Activated T-cell treated with anti-CD3 and anti-CD28 coated beads for 1 hour (primary cell): ENCODE data around the gene C17orf58.
"Not testable (repeated sequence)": the region's sequence is repeated elsewhere in the genome, so short reads cannot be mapped to it uniquely, and the experiment has no call there.

Experiments
- DNase-seq: peaks from one replicate; pipeline ENCODE4 v3.0.0-alpha.2; 2020; ENCODE audit warnings: low read depth

C17orf58 gene

DNA sequence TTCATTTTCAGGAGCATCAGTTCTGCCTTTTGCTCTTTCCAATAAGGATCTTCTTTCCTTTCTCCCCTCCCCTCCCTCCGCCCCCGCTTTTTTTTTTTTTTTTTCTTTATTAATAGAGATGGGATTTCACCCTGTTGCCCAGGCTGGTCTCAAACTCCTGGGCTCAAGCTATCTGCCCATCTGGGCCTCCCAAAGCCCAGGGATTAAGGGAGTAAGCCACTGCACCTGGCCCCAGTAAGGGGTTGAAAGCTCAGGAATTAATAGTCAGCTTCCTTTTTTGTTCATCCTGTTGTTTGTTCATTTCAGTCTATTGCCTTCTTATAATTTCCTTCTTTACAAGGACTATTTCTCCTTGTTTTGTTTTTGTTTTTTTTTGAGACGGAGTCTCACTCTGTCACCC is 7.9 kb upstream of the C17orf58 start:
- no peak for DNase-seq

DNA sequence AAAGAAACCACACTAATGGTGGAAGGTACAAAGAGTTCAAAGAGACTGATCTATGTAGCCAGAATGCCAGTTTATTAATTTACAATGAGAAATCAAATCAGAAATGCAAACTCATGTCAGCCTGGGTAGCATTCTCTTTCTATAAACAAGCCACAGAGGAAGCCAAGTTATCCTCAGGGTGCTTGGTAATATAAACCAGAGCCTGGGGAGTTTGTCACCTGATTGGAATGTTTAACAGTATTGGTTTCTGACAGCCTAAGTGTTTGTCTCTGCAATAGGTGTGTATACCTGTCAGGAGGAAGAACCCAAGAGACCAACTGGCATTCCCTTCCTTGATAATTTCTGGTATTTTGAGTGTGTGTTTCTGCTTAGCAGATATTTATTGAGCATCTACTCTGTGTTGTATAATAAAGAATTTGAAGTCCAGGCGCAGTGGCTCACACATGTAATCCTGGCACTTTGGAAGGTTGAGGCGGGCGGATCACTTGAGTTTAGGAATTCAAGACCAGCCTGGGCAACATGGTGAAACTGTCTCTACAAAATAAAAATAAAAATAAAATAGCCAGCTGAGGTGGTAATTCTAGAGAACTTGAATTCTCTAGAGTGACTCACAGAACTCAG is 3.1 kb upstream of the C17orf58 start:
- no peak for DNase-seq

DNA sequence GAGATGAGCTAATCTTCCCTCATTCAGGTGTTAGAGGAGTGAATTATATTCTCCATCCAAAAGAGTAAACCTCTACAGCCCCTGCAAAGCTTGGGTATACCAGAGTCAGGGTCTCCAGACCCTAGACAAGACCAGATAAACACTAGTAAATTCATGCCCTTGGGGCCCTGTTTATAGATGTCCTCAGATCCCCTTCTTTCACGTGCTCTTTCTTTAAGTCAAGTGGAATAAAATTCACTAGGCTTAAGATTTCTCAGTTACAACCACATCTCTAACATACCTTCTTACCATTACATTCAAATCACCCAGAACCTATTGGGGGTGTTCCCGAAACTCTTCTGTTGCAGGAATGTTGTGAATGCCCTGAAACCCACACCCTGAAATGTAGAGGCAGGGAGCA is 2.2 kb upstream of the C17orf58 start:
- DNase-seq: no peak

DNA sequence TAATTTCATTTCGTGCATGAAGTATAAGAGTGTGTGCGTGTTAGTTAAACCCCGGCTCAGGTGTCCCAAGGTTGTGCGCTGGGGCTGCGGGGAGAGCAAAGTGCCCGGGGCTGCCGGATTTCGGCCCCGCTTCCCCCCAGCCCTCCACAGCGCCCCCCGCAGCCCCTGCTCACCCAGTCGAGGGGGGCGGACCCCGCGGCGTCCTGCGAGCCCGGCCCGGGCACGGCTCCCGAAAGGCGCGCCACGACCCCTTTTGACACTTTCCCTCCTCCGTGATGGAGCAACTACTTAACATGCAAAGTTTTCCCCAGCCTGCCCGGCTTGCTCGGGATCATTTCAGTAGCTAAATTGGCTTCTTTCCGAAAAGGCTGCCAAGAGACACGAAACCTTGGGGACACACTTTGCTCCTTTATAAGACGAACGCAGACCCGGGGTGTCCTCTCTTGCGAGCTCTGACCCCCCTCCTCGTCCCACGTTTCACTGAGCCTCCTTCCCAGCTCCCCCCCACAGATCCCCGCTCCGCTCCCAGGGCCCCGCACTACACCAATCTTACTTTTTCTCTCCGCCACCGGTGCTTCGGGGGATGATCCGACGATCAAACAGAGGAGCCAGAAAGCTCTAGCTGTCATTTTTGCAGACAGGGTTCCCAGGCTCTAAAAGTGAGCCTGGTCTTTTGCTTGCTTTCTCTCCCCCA is 552 bp downstream of the C17orf58 start:
- DNase-seq: no peak

DNA sequence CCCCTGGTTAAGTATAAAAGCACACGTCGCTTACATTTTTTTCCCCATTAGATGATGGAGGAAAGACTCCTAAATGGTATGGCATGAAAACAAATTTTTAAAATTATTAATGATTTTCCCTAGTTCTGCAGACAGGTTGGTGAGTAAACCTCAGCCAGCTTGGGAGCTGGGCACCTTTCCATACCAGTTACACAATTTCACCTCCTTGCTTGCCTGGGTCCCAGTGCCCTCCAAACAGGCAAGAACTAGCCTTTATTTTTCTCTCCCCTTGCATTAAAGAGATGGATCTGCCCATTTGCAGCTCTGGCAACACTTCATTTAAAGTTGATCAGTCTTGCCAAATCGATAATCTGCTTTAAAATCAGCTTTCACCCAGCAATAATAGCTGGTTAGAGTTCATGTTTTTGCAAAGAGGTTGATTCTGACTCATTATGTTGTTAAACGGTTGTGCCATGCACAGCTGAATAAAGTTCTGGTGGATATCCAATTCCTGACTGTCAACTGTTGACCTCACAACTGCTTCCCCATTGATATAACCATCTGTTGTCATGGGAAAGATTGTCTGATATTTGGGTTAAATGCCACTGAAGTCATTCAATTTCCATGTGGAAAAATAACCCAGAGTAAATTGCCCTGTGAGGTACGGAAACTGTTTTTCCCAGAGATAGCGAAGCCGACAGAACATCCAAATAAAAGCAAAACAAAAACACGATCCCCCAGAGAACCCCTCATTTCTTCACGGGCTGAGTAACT is 1.3 kb downstream of the C17orf58 start:
- DNase-seq: no peak

DNA sequence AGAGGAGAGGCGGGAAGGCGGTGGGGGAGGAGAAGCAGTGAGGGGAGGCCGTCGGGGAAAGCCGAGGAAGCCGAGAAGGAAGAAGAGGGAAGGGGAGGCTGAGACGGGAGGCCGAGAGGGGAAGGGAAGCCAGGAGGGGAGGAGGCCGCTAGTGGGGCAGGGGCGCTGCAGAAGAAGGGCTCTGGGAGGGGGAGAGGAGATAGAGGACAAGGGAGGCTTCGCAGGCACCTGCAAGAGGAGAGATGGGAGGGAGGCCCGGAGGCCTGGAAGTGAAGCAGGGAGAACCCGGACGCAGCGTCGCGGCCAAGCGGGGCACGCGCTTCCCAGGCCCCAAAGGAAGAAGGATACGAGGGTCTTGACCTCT is 2.3 kb downstream of the C17orf58 start:
- DNase-seq: no peak

DNA sequence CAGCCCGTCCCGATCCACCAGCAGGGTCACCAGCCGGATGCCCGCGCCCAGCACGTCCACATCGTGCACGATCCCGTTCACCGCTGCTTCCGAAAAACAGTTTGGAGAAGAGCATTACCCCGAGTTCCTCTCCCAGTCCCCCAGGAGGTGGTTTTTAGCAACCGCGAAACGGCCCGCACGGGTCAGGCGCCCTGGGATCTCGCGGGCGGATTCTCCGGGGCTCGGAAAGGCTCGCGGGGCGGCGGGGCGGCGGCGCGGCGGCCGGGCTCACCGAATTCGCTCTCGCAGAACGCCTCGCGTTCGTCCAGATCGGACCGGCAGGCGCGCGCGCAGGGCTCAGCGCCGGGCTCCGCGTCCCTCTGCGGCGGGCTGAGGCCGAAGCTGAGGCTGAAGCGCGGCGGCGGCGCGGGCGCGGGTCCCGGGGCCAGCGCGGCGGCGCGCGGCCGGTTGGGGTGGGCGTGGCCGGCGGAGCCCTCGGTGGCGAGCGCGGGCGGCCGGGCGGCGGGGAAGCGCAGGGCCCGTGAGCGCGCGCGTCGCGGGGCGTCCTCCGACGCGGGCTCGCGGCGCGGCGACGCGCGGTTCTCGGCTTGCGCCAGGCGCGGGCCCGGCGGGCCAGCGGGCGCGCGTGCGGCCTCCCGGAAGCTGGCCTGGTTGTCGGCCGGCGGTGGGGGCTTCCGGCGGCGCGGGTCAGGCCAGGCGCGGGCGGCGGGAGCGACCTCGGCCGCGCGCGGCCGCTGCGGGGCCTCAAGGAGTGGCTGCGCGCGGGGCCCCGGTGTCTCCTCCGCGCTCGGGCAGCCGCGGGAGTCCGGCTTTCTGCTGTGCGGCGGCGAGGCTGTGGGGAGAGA is 2.9 kb downstream of the C17orf58 start:
- peak; percentile 51 for DNase-seq

DNA sequence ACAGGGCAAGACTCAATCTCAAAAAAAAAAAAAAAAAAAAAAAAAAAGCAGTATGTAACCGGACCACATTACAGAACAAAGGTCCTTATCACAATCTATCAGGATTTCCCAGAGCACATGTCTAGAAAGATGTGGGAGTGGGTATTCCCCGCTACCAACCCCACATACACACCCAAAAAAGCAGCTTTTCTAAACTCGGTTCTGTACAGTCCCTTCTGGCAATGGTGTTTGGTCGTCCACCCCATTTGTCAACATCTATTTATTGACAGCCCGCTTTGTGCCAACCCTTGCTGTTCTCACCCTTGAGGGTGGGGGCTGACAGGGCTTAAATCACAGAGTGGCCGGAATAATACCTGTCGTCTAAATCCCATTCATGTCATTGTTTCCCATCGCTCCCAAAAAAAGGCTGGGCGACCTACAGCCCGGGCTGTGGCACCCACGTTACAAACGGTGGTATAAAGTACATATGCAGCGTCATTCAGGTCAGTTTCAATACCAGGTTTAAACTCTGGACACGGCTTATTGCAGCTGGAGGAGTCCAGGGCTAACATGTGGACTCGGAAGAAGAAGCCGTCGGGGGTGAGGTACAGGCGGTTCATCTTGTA is 3.6 kb downstream of the C17orf58 start:
- DNase-seq: no peak

DNA sequence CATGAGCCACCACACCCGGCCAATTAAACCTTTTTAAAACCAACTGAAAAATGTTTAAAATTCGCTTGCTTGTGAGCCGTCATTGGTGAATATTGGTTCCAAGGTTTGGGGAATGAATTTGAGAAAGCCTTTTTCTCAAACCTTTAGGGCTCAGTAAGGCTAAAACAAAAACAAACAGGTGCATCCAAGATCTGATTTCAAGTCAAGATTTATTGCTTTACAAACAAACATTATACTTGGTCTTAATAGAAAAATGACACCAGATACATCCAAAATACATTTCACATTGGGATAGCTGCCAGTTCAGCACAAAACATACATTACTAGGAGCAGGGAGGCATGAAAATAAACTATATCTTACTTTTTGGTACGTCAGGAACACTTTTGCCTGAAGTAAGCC is 5.4 kb downstream of the C17orf58 start:
- no peak for DNase-seq

DNA sequence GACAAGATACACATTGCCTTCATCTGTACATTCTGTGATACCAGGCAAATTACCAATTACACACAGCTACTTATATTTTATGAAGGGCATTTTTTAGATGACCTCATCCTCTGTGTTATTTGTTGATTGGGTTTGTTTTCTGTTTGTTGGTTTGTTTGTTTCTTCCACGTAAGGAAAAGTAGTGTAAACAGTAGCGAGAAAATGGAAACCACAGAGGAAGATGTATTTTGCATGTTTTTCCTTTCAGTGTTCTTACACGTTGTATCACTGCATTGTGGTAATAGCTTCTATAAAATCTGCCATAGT is 12.9 kb downstream of the C17orf58 start:
- no peak for DNase-seq

DNA sequence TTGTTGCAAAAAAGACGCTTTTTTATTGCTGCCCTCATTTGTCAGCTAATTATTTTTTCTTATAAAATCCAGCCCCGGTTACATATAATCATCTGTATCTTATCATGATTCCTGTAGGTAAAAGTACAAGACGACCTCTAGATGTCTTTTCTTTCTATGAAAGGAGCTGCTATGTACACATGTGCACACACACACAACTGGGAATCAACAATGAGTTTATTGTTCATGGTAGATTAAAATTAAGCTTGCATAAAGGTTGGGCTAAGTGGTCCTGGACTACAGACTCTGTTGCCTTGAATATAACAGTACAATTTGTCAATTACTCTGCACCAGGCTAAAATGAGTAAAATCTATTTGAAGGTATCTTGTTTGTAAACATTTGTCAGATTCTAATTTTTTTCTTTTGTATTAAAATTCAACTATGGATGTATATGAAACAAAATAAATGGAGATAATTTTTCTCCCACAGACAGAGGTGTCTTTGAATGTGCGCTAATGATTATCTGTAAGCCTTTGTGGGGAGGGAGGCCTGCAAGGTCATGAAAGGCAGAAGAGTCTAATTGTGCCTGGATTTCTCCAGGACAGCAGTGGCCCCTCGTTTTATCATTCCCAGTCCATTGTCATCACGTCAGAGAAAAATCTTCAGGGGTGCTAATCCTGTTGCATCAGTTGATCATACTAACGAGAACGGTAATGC is 13.4 kb downstream of the C17orf58 start:
- no peak for DNase-seq

DNA sequence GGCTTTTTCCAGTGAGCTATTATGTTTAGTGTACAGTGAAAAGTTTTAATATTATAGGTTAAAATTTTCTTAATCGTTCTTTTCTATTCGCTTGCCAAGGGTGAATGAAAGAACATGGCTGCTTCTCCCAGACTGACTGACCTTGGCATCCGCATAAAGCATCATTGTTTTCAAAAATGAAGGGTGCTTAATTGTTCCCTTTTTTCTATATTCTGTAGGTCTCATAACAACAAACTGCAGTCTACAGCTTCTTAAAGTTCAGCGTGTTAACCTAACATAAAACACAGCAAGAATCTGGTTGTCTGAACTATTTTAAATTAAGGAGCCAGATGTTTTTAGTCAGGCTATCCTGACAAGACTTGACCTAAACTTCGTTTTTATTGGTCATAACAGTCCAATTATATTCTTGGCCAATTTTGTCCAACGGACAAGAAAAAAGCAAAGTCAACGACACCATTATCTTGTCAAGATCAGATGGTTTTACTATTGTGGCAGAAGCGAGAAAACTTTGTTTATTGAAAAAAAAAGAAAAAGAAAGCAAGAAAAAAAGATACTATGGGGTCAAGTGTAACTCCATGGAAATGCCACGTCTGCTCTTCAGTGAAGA is 14.1 kb downstream of the C17orf58 start:
- no peak for DNase-seq

DNA sequence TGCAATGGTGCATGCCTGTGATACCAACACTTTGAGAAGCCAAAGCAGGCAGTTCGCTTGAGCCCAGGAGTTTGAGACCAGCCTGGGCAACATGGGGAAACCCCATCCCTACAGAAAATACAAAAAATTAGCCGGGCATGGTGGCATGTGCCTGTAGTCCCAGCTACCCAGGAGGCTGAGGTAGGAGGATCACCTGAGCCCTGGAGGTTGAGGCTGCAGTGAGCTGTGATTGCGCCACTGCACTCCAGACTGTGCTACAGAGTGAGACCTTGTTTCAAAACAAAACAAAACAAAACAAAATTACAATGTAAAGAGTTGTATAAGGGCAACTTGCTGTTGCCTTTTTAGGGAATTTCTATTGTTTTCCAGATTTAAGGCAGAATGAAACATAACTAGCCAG is 15.4 kb downstream of the C17orf58 start:
- DNase-seq: not testable (repeated sequence)

DNA sequence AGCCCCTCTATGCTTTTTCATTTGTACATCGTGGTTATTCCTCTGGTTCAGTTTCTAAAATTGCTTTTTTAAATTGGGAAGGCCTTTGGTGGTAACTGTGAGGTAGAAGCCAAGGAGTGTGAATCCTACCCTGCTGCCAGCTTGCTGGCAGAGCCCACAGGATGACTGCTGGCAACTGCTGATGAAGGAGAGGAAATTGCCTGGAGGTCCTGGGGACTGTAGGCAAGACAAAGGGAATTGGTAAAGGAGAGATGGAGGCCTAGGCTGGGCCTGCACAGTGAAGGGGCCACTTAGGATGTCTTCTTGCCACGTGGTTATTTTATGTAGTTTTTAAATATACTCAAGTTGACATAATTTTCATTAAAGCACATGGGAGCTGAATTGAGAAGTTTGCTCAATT is 15.8 kb downstream of the C17orf58 start:
- DNase-seq: no peak

DNA sequence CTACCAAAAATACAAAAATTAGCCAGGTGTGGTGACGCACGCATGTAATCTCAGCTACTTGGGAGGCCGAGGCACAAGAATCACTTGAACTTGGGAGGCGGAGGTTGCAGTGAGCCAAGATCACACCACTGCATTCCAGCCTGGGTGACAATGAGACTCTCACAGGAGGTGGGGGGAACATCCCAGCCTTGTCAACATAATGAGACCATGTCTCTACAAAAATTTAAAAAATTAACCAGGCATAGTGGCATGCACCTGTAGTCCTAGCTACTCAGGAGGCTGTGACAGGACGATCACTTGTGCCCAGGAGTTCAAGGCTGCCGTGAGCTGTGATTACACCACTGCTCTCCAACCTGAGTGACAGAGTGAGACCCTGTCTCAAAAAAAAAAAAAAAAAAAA is 20.0 kb downstream of the C17orf58 start:
- not testable (repeated sequence) for DNase-seq

DNA sequence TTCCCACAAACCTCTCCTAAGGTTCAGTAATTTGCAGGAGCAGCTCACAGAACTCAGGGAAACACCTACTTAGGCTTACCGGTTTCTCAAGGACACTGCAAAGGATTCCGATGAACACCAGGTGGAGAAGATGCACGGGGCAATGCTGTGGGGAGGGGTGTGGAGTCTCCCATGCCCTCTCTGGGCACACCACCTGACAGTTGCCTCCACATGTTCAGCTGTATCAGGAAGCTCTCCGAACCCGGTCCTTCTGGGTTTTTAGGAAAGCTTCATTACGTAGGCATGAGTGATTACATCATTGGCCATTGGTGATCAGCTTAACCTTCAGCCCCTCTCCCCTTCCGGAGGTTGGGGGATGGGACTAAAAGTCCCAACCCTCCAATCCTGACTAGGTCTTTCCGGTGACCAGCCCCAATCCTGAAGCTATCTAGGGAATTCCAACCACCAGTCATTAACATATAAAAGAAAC is 21.6 kb downstream of the C17orf58 start:
- DNase-seq: no peak

DNA sequence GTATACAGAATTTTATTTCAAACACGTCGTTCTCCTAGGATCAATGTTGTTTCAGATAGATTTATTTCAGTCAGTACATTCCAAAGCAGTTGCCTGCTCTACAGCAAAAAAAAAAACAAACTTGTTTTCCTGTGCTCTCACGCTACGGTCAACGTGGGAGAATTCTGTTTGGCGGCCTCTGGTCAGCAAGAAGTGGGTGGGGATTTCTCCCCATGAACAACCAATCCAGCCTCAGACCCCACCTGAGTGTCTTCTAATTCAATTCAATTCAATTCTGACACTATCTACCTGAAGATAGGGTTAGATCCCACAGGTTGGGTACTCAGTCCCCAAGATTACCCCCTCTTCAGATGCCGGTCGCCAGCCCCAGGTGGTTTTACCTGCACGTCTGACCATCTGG is 22.1 kb downstream of the C17orf58 start:
- no peak for DNase-seq

DNA sequence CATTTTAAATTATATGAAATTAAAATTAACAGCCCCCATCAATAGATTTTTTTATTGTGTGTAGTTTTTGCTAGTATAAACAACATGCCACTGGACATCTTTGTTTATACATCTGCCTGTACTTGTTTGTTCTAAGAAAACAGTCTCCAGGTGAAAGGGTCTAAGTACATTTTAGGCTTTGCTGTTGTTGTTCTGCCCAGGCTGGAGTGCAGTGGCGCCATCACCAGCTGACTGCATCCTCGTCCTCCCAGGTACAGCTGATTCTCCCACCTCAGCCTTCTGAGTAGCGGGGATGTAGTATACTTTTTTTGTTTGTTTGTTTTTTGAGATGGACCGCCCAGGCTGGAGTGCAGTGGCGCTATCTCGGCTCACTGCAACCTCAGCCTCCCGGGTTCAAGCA is 25.5 kb downstream of the C17orf58 start:
- DNase-seq: no peak

DNA sequence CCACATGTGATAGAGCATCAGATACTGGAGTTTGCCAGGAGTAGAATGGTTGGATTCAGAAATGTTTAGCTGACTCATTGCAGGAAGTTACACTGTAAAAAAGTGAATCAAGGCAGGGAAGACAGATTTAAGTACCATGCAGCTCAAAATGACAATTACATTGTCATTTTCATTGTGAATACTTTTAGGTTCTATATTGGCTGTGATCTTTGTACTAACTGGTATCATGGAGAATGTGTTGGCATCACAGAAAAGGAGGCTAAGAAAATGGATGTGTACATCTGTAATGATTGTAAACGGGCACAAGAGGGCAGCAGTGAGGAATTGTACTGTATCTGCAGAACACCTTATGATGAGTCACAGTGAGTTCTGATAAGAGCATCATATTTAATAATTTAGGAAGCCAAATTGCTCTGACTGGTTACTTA is 33.1 kb downstream of the C17orf58 start:
- peak; percentile 60 for DNase-seq

DNA sequence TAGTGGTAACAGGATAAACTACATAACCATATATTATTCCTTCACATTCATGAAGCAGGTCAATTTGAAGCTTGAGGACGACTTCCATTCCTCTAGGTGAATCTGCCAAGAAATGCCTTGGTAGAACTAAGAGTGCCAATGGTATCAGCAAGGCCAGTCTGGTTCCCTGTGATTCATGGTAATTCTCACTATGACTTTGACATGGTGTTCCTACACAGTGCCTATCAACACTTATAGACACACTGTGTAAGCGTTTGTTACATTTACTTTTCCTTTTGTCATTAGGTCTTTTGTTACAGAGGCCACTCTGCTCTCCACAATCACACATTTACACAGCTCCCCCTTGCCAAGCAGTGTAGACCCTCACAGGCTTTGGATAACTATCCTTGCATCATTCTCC is 34.1 kb downstream of the C17orf58 start:
- not testable (repeated sequence) for DNase-seq

DNA sequence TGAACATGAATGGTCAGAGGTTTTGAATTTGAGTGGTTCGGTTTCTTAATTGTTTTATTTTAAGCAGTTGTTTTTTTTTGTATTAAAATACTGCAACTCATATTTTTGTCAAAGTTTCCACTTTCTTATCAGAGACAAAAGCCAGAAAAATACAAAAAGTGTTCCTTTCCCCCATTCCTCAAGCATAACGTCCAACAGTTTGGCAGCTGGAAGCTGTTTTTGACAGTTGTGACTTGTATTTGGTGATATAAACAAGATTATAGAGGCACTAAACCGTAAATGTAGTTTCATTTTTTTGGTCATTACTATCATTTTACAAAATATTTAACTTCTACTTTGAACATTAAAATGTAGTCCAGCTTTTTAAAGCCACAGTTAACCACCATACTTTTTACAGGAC is 36.0 kb downstream of the C17orf58 start:
- not testable (repeated sequence) for DNase-seq
